DOHH2 (cell line): ENCODE measurements around the gene MGP.

ENCODE experiments used
- H3F3A ChIP-seq: fragments of 200-600 bp; sonication (generic), shearing (Covaris generic); 2 replicates; pipeline ENCODE4 v1.6.0; 2016; ENCODE audit warnings: antibody characterized with exemption, mild to moderate bottlenecking; ENCODE audit not compliant: control insufficient read depth, insufficient read depth
- H3K27ac ChIP-seq: fragments of 200-600 bp; sonication (generic); 2 replicates; pipeline ENCODE4 v1.5.1; 2014; ENCODE audit warnings: low read depth, mild to moderate bottlenecking, low read length, moderate library complexity
- H3K27me3 ChIP-seq: fragments of 200-600 bp; sonication (generic); 2 replicates; pipeline ENCODE4 v1.6.1; 2014; ENCODE audit warnings: mild to moderate bottlenecking, low read length, mixed read lengths; ENCODE audit not compliant: control insufficient read depth
- H3K36me3 ChIP-seq: fragments of 200-600 bp; sonication (generic); 2 replicates; pipeline ENCODE4 v1.6.1; 2014; ENCODE audit warnings: mild to moderate bottlenecking, low read length, moderate library complexity, mixed read lengths; ENCODE audit not compliant: control insufficient read depth
- H3K4me1 ChIP-seq: fragments of 200-600 bp; sonication (generic); 2 replicates; pipeline ENCODE4 v1.6.1; 2014; ENCODE audit warnings: mild to moderate bottlenecking, low read length, mixed read lengths; ENCODE audit not compliant: control insufficient read depth
- H3K4me2 ChIP-seq: fragments of 200-600 bp; sonication (generic); 2 replicates; pipeline ENCODE4 v1.6.0; 2014; ENCODE audit warnings: mild to moderate bottlenecking, low read length, moderate library complexity
- H3K4me3 ChIP-seq: fragments of 200-600 bp; sonication (generic); 2 replicates; pipeline ENCODE4 v1.5.1; 2014; ENCODE audit warnings: mild to moderate bottlenecking, low read length, mixed read lengths
- H3K79me2 ChIP-seq: fragments of 200-600 bp; sonication (generic); 2 replicates; pipeline ENCODE4 v1.6.1; 2014; ENCODE audit warnings: mild to moderate bottlenecking, low read length, mixed read lengths; ENCODE audit not compliant: control insufficient read depth
- H3K9me2 ChIP-seq: fragments of 200-600 bp; sonication (generic); replicated peaks from 2 replicates; pipeline ENCODE4 v1.6.1; 2014; ENCODE audit warnings: mild to moderate bottlenecking, low read length, mixed read lengths; ENCODE audit not compliant: control insufficient read depth
- H3K9me3 ChIP-seq: fragments of 200-600 bp; sonication (generic); 2 replicates; pipeline ENCODE4 v1.6.1; 2014; ENCODE audit warnings: antibody characterized with exemption, low read length, mixed read lengths; ENCODE audit not compliant: control insufficient read depth, insufficient read depth
- H4K20me1 ChIP-seq: fragments of 200-600 bp; sonication (generic); 2 replicates; pipeline ENCODE4 v1.6.0; 2014; ENCODE audit warnings: low read depth, mild to moderate bottlenecking, antibody characterized with exemption, low read length, moderate library complexity; ENCODE audit not compliant: control insufficient read depth, insufficient read depth
- EZH2phosphoT487 ChIP-seq: fragments of 200-600 bp; sonication (generic); IDR thresholded peaks from 2 replicates; pipeline ENCODE4 v1.6.1; 2017; ENCODE audit warnings: borderline replicate concordance, mild to moderate bottlenecking, antibody characterized with exemption, low read length, moderate library complexity, mixed read lengths
- TF ChIP-seq, protein P1 (sequence below): fragments of 200-600 bp; sonication (generic); IDR thresholded peaks from one replicate; pipeline ENCODE4 v1.5.1; 2014; ENCODE audit warnings: antibody characterized with exemption, mild to moderate bottlenecking, low read depth, low read length; ENCODE audit not compliant: poor library complexity, severe bottlenecking

Gene MGP

DNA sequence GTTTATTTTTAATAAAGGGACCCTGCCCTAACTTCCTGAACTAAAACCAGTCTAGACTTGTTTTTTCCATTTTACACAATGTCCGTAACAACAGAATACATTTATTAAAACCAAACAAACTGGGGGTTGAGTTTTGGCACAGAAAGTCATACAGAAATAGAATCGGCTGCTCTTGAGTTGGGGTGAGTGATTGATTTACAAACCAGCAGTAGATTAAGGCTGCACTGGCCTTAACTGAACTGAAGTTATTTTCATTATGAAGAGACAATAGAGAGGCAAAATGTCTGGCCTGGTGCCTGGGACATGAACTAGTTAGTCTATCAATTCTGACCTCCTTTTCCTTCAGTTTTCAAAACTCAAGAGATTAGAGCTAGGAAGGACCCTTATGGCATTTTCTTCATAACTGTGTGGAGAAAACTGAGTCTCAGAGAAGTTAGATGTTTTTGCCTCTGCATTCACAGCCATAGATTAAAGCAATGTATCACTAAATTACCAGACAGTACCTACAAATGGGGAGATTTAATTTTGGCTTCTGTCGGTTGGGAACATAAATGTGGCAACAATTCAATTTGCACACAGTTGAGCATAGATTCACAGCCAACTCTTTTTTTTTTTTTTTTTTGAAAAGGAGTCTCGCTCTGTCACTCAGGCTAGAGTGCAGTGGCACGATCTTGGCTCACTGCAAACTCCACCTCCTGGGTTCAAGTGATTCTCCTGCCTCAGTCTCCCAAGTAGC is 19.8 kb upstream of the MGP start:
- no peaks in the 10 kb centered on the region for H3K9me2 ChIP-seq
- H3K36me3 ChIP-seq, result no peaks in the 10 kb centered on the region
- no peak overlapping the region for H3K27ac ChIP-seq
- no peak overlapping the region for H3K4me2 ChIP-seq
- no peak overlapping the region for H3K4me3 ChIP-seq
- no peaks in the 10 kb centered on the region for H4K20me1 ChIP-seq
- no peaks in the 10 kb centered on the region for H3K4me1 ChIP-seq
- H3K79me2 ChIP-seq, result no peaks in the 10 kb centered on the region
- no peaks in the 10 kb centered on the region for H3K27me3 ChIP-seq
- TF ChIP-seq EZH2phosphoT487, result no peak
- TF ChIP-seq, protein P1, sequence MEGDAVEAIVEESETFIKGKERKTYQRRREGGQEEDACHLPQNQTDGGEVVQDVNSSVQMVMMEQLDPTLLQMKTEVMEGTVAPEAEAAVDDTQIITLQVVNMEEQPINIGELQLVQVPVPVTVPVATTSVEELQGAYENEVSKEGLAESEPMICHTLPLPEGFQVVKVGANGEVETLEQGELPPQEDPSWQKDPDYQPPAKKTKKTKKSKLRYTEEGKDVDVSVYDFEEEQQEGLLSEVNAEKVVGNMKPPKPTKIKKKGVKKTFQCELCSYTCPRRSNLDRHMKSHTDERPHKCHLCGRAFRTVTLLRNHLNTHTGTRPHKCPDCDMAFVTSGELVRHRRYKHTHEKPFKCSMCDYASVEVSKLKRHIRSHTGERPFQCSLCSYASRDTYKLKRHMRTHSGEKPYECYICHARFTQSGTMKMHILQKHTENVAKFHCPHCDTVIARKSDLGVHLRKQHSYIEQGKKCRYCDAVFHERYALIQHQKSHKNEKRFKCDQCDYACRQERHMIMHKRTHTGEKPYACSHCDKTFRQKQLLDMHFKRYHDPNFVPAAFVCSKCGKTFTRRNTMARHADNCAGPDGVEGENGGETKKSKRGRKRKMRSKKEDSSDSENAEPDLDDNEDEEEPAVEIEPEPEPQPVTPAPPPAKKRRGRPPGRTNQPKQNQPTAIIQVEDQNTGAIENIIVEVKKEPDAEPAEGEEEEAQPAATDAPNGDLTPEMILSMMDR, result no peak
- H3F3A ChIP-seq, result no peaks in the 10 kb centered on the region
- H3K9me3 ChIP-seq, result no peaks in the 10 kb centered on the region

DNA sequence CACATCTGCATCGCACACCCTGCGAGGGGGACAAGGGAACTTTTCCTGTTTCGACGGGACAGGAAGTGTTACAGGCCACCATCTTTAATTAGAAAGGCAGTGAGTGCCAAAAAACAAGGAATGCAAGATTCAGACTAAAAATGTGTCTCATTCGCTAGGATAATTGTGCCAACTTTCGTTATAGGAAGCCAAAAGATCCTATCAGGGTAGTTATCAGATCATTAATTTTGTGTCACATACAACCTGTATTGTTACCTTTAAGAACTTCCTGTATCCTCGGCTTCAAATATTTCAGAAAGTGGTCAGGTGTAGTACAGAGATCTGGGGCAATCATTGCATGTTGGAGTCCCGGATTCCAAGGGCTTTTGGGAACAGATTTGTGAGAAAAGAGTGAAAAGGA is 19.2 kb upstream of the MGP start:
- no peaks in the 10 kb centered on the region for H3K79me2 ChIP-seq
- H3K27me3 ChIP-seq, result no peaks in the 10 kb centered on the region
- no peak for TF ChIP-seq EZH2phosphoT487
- TF ChIP-seq, protein P1, result no peak
- H3K4me3 ChIP-seq, result no peak overlapping the region
- no peaks in the 10 kb centered on the region for H3F3A ChIP-seq
- H3K9me2 ChIP-seq, result no peaks in the 10 kb centered on the region
- no peaks in the 10 kb centered on the region for H3K4me1 ChIP-seq
- no peaks in the 10 kb centered on the region for H4K20me1 ChIP-seq
- H3K4me2 ChIP-seq, result no peak overlapping the region
- no peak overlapping the region for H3K27ac ChIP-seq
- H3K36me3 ChIP-seq, result no peaks in the 10 kb centered on the region
- no peaks in the 10 kb centered on the region for H3K9me3 ChIP-seq

DNA sequence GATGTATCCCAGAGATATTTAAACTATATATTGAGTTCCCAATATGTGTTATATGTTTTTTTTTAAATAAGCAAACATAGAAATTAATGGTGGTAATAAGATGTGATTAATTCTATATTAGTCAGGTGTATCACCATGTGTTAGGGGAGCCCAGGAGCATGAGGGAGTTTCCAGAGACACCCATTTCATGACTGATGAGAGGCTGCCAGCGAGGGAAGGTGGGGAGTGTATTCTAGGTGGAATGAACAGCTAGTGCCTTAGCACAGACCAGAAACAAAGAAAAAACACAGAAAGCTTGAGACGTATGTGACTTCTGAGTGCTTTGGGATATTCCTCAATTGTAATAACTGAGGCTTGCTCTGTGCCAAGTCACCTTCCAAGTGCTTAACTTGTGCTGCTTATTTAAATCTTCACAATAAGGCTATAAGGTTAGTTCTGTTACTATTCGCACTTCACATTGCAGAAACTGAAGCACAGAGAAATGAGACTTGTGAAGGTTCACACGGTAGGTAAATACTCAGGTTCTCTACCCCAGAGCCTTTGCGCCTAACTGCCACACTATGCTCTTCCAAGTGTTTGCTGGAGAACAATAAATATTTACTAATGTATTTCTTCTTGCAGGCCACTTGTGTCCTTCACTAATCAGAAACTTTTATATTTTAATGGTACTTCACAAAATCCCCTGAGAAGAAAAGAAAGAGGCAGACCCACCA is 17.9 kb upstream of the MGP start:
- no peaks in the 10 kb centered on the region for H3K79me2 ChIP-seq
- no peaks in the 10 kb centered on the region for H3K27me3 ChIP-seq
- H4K20me1 ChIP-seq, result no peaks in the 10 kb centered on the region
- no peaks in the 10 kb centered on the region for H3K36me3 ChIP-seq
- H3K4me3 ChIP-seq, result no peak overlapping the region
- no peaks in the 10 kb centered on the region for H3K9me2 ChIP-seq
- H3K9me3 ChIP-seq, result no peaks in the 10 kb centered on the region
- TF ChIP-seq, protein P1, result no peak
- no peak for TF ChIP-seq EZH2phosphoT487
- no peaks in the 10 kb centered on the region for H3K4me1 ChIP-seq
- H3F3A ChIP-seq, result no peaks in the 10 kb centered on the region
- H3K4me2 ChIP-seq, result no peak overlapping the region
- no peak overlapping the region for H3K27ac ChIP-seq
